HCT116 (cell line): ENCODE measurements around the gene SETX. TPM values are rescaled to one million over a fixed set of nuclear protein-coding genes. Genes with fewer than 3 reads are reported as not detected.

Experiments used
- ATAC-seq: fragments of 200-7000 bp; cut with Tn5 transposase; 2 replicates; pipeline ENCODE4 v1.9.1; 2020; ENCODE audit warnings: mild to moderate bottlenecking, moderate library complexity
- BruUV-seq: library from RNA; stranded (reverse); fragments of 400-500 nt; replicated peaks from 2 replicates; lab custom pipeline; 2021; lab: Mats Ljungman, UMichigan
- CTCF ChIA-PET: fragments of 300-600 bp; sonication (Branson Sonifier 250); formaldehyde crosslinking; loops from one replicate; lab custom pipeline; 2021; ENCODE audit warnings: antibody characterized with exemption; lab: Charles Lee
- POLR2A ChIA-PET: fragments of 300-600, 350-600 bp; sonication (Branson Sonifier 250); formaldehyde crosslinking; loops from one replicate; lab custom pipeline; 2021; ENCODE audit warnings: antibody characterized with exemption; lab: Charles Lee
- RAD21 ChIA-PET, 2 experiments: fragments of 300-600 bp; sonication (Branson Sonifier 250); formaldehyde crosslinking; loops; one replicate each; lab custom pipeline; 2023; ENCODE audit warnings: low total read pairs in 2 of 2; ENCODE audit not compliant: uncharacterized antibody in 2 of 2, unreplicated experiment in 2 of 2, low non-redundant PET in 1 of 2; lab: Charles Lee
- DNase-seq: peaks from one replicate; pipeline ENCODE4 v3.0.0-alpha.2; 2010; ENCODE audit warnings: low read depth, low spot score
- H2AFZ ChIP-seq: fragments of 200-600 bp; shearing (Covaris generic), sonication (generic); 2 replicates; pipeline ENCODE4 v1.6.1; 2017; ENCODE audit warnings: low read depth, mixed run types, mixed read lengths, antibody characterized with exemption, low read length; ENCODE audit not compliant: poor library complexity, severe bottlenecking
- H3K27ac ChIP-seq: 2 replicates; pipeline ENCODE4 v1.5.1; 2012; ENCODE audit warnings: low read depth, low read length
- H3K27me3 ChIP-seq: fragments of 200-600 bp; sonication (generic); 2 replicates; pipeline ENCODE4 v1.6.1; 2016; ENCODE audit warnings: mixed run types, low read length, mixed read lengths; ENCODE audit not compliant: insufficient read depth
- H3K36me3 ChIP-seq, 2 experiments: fragments of 200-500 bp in 1 of 2; fragments of 200-600 bp in 1 of 2; sonication (Bioruptor generic) in 1 of 2; sonication (generic) in 1 of 2; 2 replicates each; pipeline versions ENCODE4 v1.5.1 to v1.6.1; 2014 to 2016; ENCODE audit warnings: low read length in 2 of 2, inconsistent platforms in 1 of 2, mixed read lengths in 1 of 2, mixed run types in 1 of 2; ENCODE audit not compliant: insufficient read depth in 2 of 2, control insufficient read depth in 1 of 2
- H3K4me1 ChIP-seq, 2 experiments: fragments of 200-600 bp in 1 of 2; sonication (generic) in 1 of 2; 2 replicates each; pipeline versions ENCODE4 v1.5.1 to v1.6.1; 2012 to 2017; ENCODE audit warnings: low read length in 2 of 2, inconsistent platforms in 1 of 2, mild to moderate bottlenecking in 1 of 2, mixed read lengths in 1 of 2, mixed run types in 1 of 2, moderate library complexity in 1 of 2; ENCODE audit not compliant: insufficient read depth in 2 of 2, control insufficient read depth in 1 of 2
- H3K4me2 ChIP-seq: fragments of 200-600 bp; sonication (generic); 2 replicates; pipeline ENCODE4 v1.6.1; 2017; ENCODE audit warnings: mixed run types, low read length, mixed read lengths
- H3K4me3 ChIP-seq, 2 experiments: fragments of 200-600 bp in 1 of 2; sonication (generic) in 1 of 2; replicated peaks in 1 of 2; 2 replicates each; pipeline ENCODE4 v1.5.1; 2011 to 2016; ENCODE audit warnings: low read length in 2 of 2, control low read depth in 1 of 2, low read depth in 1 of 2, mild to moderate bottlenecking in 1 of 2, mixed read lengths in 1 of 2, mixed run types in 1 of 2
- H3K79me2 ChIP-seq: fragments of 200-600 bp; sonication (generic); 2 replicates; pipeline ENCODE4 v1.6.1; 2017; ENCODE audit warnings: mild to moderate bottlenecking, mixed run types, low read length, moderate library complexity, mixed read lengths; ENCODE audit not compliant: insufficient read depth
- H3K9ac ChIP-seq: fragments of 200-600 bp; sonication (generic); 2 replicates; pipeline ENCODE4 v1.6.1; 2016; ENCODE audit warnings: low read length, mixed read lengths
- H3K9me2 ChIP-seq: fragments of 200-600 bp; sonication (generic), shearing (Covaris generic); 2 replicates; pipeline ENCODE4 v1.6.1; 2017; ENCODE audit warnings: mixed run types, mild to moderate bottlenecking, moderate library complexity; ENCODE audit not compliant: insufficient read depth
- H3K9me3 ChIP-seq, 2 experiments: fragments of 200-500 bp in 1 of 2; fragments of 200-600 bp in 1 of 2; sonication (Bioruptor generic) in 1 of 2; sonication (generic) in 1 of 2; 2 replicates each; pipeline ENCODE4 v1.6.1; 2014 to 2017; ENCODE audit warnings: low read length in 2 of 2, mixed read lengths in 2 of 2, inconsistent platforms in 1 of 2, low read depth in 1 of 2, mild to moderate bottlenecking in 1 of 2, mixed run types in 1 of 2, moderate library complexity in 1 of 2; ENCODE audit not compliant: control insufficient read depth in 1 of 2, insufficient read depth in 1 of 2
- H4K20me1 ChIP-seq: fragments of 200-600 bp; sonication (generic), shearing (Covaris generic); 2 replicates; pipeline ENCODE4 v1.6.1; 2017; ENCODE audit warnings: mixed run types, mild to moderate bottlenecking, moderate library complexity; ENCODE audit not compliant: insufficient read depth
- CEBPB ChIP-seq: IDR thresholded peaks from 2 replicates; pipeline ENCODE4 v1.6.1; 2012; ENCODE audit warnings: low read depth
- EGR1 ChIP-seq: IDR thresholded peaks from 2 replicates; pipeline ENCODE4 v1.6.1; 2012; ENCODE audit warnings: low read depth
- ELF1 ChIP-seq: IDR thresholded peaks from 2 replicates; pipeline ENCODE4 v1.6.1; 2012; ENCODE audit warnings: low read depth, borderline replicate concordance
- EZH2 ChIP-seq: fragments of 200-600 bp; sonication (generic); IDR thresholded peaks from 2 replicates; pipeline ENCODE4 v1.6.1; 2017; ENCODE audit warnings: antibody characterized with exemption, mixed run types
- SRF ChIP-seq: IDR thresholded peaks from 2 replicates; pipeline ENCODE4 v1.6.1; 2012; ENCODE audit warnings: low read depth
- YY1 ChIP-seq: IDR thresholded peaks from 2 replicates; pipeline ENCODE4 v1.6.1; 2011; ENCODE audit warnings: low read length, low read depth, moderate library complexity, mild to moderate bottlenecking; ENCODE audit not compliant: insufficient replicate concordance; ENCODE audit errors: extremely low read depth
- intact Hi-C: fragments of 100-400 bp; cut with micrococcal nuclease; formaldehyde crosslinking; loops from 2 replicates; pipeline ENCODE4 v1.10.0; 2022
- total RNA-seq: library from RNA; stranded (reverse); gene quantifications from one replicate; pipeline ENCODE4 v1.2.1, GENCODE V29; 2021; ENCODE audit not compliant: unreplicated experiment
- TF ChIP-seq, protein P1 (sequence below): IDR thresholded peaks from 2 replicates; pipeline ENCODE4 v1.6.1; 2012
- TF ChIP-seq, protein P2 (sequence below): IDR thresholded peaks from 2 replicates; pipeline ENCODE4 v1.6.1; 2012; ENCODE audit warnings: low read depth

The SETX gene
- total RNA-seq, 1 experiment from 2014 or later, result 38.5 TPM

DNA sequence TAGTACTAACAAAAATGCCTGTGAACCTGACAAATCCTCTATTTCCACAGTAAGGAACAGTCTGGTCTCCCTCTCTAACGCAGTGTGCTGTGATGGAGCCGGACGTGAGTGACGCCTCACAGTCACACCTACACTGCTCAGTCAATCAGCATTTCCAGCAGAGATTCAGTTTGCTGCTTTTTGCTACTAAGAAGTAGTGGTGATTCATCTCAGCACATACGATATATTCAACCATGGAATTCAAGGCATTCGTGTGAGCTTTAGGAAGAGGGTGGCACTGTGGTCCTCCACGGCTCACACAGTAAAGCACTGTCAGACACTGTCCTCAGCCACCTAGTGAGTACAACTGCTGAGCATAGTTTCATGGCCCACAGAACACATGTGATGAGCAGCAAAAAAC is 70.9 kb downstream of the SETX start:
- no peaks in the 10 kb centered on the region for H3K9me3 ChIP-seq
- ChIA-PET RAD21 (no interaction called here), CTCF (no interaction called here)
- no peaks in the 10 kb centered on the region for H3K9me2 ChIP-seq
- no peak for ATAC-seq
- no peak overlapping the region for H2AFZ ChIP-seq
- BruUV-seq, result no TSS peak
- no peak overlapping the region for H3K4me3 ChIP-seq
- no peaks in the 10 kb centered on the region for H4K20me1 ChIP-seq
- no peaks in the 10 kb centered on the region for H3K27me3 ChIP-seq
- intact Hi-C loops, result no loop called here
- TF ChIP-seq SRF (no peak), EZH2 (no peak), YY1 (no peak), EGR1 (no peak), CEBPB (no peak), ELF1 (no peak)
- TF ChIP-seq, protein P1, sequence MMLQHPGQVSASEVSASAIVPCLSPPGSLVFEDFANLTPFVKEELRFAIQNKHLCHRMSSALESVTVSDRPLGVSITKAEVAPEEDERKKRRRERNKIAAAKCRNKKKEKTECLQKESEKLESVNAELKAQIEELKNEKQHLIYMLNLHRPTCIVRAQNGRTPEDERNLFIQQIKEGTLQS, result no peak
- TF ChIP-seq, protein P2, sequence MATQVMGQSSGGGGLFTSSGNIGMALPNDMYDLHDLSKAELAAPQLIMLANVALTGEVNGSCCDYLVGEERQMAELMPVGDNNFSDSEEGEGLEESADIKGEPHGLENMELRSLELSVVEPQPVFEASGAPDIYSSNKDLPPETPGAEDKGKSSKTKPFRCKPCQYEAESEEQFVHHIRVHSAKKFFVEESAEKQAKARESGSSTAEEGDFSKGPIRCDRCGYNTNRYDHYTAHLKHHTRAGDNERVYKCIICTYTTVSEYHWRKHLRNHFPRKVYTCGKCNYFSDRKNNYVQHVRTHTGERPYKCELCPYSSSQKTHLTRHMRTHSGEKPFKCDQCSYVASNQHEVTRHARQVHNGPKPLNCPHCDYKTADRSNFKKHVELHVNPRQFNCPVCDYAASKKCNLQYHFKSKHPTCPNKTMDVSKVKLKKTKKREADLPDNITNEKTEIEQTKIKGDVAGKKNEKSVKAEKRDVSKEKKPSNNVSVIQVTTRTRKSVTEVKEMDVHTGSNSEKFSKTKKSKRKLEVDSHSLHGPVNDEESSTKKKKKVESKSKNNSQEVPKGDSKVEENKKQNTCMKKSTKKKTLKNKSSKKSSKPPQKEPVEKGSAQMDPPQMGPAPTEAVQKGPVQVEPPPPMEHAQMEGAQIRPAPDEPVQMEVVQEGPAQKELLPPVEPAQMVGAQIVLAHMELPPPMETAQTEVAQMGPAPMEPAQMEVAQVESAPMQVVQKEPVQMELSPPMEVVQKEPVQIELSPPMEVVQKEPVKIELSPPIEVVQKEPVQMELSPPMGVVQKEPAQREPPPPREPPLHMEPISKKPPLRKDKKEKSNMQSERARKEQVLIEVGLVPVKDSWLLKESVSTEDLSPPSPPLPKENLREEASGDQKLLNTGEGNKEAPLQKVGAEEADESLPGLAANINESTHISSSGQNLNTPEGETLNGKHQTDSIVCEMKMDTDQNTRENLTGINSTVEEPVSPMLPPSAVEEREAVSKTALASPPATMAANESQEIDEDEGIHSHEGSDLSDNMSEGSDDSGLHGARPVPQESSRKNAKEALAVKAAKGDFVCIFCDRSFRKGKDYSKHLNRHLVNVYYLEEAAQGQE, result no peak
- TF ChIP-seq, all 23 proteins: peak for 0
- no peak overlapping the region for H3K4me2 ChIP-seq
- H3K9ac ChIP-seq, result no peak overlapping the region
- peaks cover 51 to 77% of the 10 kb centered on the region in 2 experiments for H3K36me3 ChIP-seq
- no peak for DNase-seq
- no peaks in the 10 kb centered on the region; the same call in 1 of the 2 replicates for H3K79me2 ChIP-seq
- POLR2A ChIA-PET, result interaction anchor here (0.9 kb wide), 1 partner anchor 10 kb away, joined by 6 read pairs; no protein-coding TSS in a partner anchor
- no peak overlapping the region for H3K27ac ChIP-seq
- H3K4me1 ChIP-seq, result no peaks in the 10 kb centered on the region
